Progenitor cell of endocrine pancreas (in vitro differentiated cells): ENCODE results near the gene STAG3. TPM values are rescaled to one million over a fixed set of nuclear protein-coding genes. Genes with fewer than 3 reads are reported as not detected.
A peak's percentile ranks its signal among the peaks of the same experiment; 100 is the strongest.
"Not testable (repeated sequence)": the region's sequence is repeated elsewhere in the genome, so short reads cannot be mapped to it uniquely, and the experiment has no call there.

Experiments
- DNase-seq: peaks from one replicate; pipeline ENCODE4 v3.0.0; 2021; ENCODE audit warnings: low spot score; ENCODE audit not compliant: unreplicated experiment
- H3K27ac Mint-ChIP-seq: 2 replicates; pipeline ENCODE4 v1.8.0; 2021; ENCODE audit warnings: mild to moderate bottlenecking, moderate library complexity, mixed read lengths
- H3K27me3 Mint-ChIP-seq: 2 replicates; pipeline ENCODE4 v1.8.0; 2021; ENCODE audit warnings: mixed read lengths
- H3K36me3 Mint-ChIP-seq: 2 replicates; pipeline ENCODE4 v1.8.0; 2022; ENCODE audit warnings: mixed read lengths; ENCODE audit not compliant: insufficient read depth
- H3K4me1 Mint-ChIP-seq: 2 replicates; pipeline ENCODE4 v1.8.0; 2021; ENCODE audit warnings: low read depth, mixed read lengths
- H3K4me3 Mint-ChIP-seq: 2 replicates; pipeline ENCODE4 v1.8.0; 2021; ENCODE audit warnings: low read depth, mild to moderate bottlenecking, moderate library complexity, mixed read lengths
- H3K9me3 Mint-ChIP-seq: 2 replicates; pipeline ENCODE4 v1.8.0; 2021; ENCODE audit warnings: low read depth, mixed read lengths
- total RNA-seq: library from RNA; stranded (reverse); gene quantifications from 2 replicates; pipeline ENCODE4 v1.2.1, GENCODE V29; 2021
- TF ChIP-seq, protein P1 (sequence below): fragments of 200-600 bp; sonication (generic); IDR thresholded peaks from one replicate; pipeline ENCODE4 v1.5.0; 2021; ENCODE audit warnings: antibody characterized with exemption, mild to moderate bottlenecking; ENCODE audit not compliant: unreplicated experiment

Gene STAG3
- total RNA-seq, 1 donor from 2014 or later: 2.5 TPM

DNA sequence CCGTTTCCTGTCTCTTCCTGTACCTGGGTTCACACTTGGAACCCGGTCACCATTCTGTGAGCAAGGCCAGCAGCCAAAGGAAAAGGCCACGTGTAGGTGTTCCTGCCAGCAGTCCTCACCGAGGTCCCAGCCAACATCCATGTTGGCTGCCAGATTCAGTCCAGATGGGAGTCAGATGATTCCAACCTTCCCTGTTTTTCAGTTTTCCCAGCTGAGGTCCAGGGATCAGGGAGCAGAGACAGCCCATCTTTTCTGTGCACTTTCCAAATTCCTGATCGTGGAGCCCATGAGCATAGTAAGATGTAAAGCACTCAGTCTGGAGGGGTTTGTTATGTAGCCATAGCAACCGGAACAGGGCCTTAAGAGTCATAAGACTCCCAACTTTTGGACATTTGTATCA lies 38.2 kb downstream of the STAG3 start:
- H3K4me3 Mint-ChIP-seq: no peak overlapping the region
- DNase-seq: no peak
- TF ChIP-seq, protein P1, sequence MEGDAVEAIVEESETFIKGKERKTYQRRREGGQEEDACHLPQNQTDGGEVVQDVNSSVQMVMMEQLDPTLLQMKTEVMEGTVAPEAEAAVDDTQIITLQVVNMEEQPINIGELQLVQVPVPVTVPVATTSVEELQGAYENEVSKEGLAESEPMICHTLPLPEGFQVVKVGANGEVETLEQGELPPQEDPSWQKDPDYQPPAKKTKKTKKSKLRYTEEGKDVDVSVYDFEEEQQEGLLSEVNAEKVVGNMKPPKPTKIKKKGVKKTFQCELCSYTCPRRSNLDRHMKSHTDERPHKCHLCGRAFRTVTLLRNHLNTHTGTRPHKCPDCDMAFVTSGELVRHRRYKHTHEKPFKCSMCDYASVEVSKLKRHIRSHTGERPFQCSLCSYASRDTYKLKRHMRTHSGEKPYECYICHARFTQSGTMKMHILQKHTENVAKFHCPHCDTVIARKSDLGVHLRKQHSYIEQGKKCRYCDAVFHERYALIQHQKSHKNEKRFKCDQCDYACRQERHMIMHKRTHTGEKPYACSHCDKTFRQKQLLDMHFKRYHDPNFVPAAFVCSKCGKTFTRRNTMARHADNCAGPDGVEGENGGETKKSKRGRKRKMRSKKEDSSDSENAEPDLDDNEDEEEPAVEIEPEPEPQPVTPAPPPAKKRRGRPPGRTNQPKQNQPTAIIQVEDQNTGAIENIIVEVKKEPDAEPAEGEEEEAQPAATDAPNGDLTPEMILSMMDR: no peak
- no peaks in the 10 kb centered on the region for H3K36me3 Mint-ChIP-seq
- H3K27ac Mint-ChIP-seq: peak overlapping the region; percentile 59
- H3K27me3 Mint-ChIP-seq: peaks cover 2% of the 10 kb centered on the region
- peaks cover 4% of the 10 kb centered on the region for H3K4me1 Mint-ChIP-seq
- H3K9me3 Mint-ChIP-seq: no peaks in the 10 kb centered on the region

DNA sequence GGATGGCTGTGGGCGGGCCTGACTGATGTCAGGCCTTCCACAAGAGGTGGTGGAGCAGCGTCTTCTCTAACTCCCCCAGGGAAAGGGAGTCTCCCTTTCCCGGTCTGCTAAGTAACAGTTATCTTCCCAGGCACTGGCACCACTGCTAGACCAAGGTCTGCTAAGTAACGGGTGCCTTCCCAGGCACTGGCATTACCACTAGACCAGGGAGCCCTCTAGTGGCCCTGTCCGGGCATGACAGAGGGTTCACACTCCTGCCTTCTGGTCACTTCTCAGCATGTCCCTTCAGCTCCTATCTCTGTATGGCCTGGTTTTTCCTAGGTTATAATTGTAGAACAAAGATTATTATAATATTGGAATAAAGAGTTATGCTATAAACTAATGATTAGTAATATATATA lies 40.2 kb downstream of the STAG3 start:
- not testable (repeated sequence) for H3K9me3 Mint-ChIP-seq, H3K4me3 Mint-ChIP-seq, H3K4me1 Mint-ChIP-seq, H3K36me3 Mint-ChIP-seq, H3K27me3 Mint-ChIP-seq, H3K27ac Mint-ChIP-seq
- TF ChIP-seq, protein P1: peak; percentile 61
- peak; percentile 76 for DNase-seq

DNA sequence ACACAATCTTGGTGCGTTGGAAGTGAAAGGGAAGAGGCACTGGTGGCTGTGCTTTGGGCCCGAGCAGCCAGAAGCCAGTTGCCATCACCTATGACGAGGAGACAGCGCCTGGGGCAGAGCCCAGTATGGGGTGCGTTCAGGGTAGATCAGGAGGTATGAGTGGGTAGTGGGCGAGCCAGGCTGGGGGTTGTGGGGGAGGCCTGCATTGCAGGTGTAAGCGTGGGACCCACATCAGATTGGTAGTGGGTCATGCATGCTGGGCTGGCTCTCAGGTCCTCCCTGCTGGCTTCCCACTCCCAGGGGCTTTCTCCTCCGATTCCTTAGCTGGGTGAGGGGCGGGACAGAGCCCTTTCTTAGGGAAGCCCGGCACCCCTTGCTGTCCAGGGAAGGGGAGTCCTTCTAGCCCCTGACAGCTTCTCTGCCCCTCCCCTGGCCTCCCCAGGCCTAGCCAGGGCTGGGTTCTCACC lies 41.6 kb downstream of the STAG3 start:
- Mint-ChIP-seq H3K36me3 (peaks cover 3% of the 10 kb centered on the region), H3K9me3 (no peaks in the 10 kb centered on the region), H3K4me1 (peaks cover 1% of the 10 kb centered on the region), H3K27ac (no peak overlapping the region), H3K4me3 (no peak overlapping the region), H3K27me3 (no peaks in the 10 kb centered on the region)
- TF ChIP-seq, protein P1: no peak
- DNase-seq: no peak

DNA sequence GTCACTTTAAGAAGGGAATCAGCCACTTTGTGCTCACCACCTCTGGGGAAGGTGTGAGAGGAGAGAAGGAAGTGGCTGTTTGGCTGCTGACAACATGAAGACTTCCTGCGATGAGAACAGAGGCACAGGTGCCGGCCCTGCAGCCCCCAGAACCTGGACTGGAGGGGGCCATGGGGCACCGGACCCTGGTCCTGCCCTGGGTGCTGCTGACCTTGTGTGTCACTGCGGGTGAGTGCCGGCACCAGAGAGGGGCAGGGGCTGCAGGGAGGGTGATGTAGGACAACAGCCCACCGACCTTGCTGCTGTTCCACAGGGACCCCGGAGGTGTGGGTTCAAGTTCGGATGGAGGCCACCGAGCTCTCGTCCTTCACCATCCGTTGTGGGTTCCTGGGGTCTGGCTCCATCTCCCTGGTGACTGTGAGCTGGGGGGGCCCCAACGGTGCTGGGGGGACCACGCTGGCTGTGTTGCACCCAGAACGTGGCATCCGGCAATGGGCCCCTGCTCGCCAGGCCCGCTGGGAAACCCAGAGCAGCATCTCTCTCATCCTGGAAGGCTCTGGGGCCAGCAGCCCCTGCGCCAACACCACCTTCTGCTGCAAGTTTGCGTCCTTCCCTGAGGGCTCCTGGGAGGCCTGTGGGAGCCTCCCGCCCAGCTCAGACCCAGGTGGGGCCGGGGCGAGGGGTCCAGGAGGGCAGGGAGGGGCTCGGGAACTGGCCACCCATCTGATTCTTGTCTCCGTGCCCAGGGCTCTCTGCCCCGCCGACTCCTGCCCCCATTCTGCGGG lies 42.3 kb downstream of the STAG3 start, which contains the start of gene PVRIG:
PVRIG (plus strand) TSS at position 149 of the 785 bp plus-strand sequence; CDS start at position 171, 22 bp downstream.
- H3K4me3 Mint-ChIP-seq, H3K36me3 Mint-ChIP-seq, H3K4me1 Mint-ChIP-seq, DNase-seq, H3K9me3 Mint-ChIP-seq, H3K27ac Mint-ChIP-seq, H3K27me3 Mint-ChIP-seq: not testable (repeated sequence)

DNA sequence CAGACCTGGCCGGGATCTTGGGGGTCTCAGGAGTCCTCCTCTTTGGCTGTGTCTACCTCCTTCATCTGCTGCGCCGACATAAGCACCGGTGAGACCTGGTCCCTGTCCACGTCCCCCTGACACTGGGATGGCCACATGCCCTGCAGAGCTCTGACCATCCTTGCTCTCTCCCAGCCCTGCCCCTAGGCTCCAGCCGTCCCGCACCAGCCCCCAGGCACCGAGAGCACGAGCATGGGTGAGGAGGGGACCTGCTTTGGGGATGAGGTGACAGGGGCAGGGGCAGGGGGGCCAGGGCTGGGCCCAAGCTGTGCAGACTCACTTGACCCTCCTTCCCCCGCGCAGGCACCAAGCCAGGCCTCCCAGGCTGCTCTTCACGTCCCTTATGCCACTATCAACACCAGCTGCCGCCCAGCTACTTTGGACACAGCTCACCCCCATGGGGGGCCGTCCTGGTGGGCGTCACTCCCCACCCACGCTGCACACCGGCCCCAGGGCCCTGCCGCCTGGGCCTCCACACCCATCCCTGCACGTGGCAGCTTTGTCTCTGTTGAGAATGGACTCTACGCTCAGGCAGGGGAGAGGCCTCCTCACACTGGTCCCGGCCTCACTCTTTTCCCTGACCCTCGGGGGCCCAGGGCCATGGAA lies 43.0 kb downstream of the STAG3 start:
- no peak for DNase-seq
- Mint-ChIP-seq H3K27me3 (no peaks in the 10 kb centered on the region), H3K27ac (no peak overlapping the region), H3K36me3 (peaks cover 3% of the 10 kb centered on the region), H3K4me3 (no peak overlapping the region), H3K9me3 (no peaks in the 10 kb centered on the region), H3K4me1 (no peaks in the 10 kb centered on the region)
- TF ChIP-seq, protein P1: no peak
